Activated T-cell treated with anti-CD3 and anti-CD28 coated beads, Interleukin-2, amount 50 U/mL, for 48 hours (primary cell): Measurements from ENCODE around the gene CREB1.

Experiments used
- DNase-seq, 2 experiments: peaks; one replicate each; pipeline ENCODE4 v3.0.0-alpha.2; 2020

The CREB1 gene

GRCh38 chr2:207546822-207547221, 17.1 kb downstream of the CREB1 start:
- no peak for DNase-seq

GRCh38 chr2:207549145-207549544, 19.4 kb downstream of the CREB1 start:
- DNase-seq, result no peak

- DNase-seq, result no peak
These were observed 28.3 kb downstream of the CREB1 start for GRCh38 chr2:207558079-207558491.

- DNase-seq, result no peak
These were observed 31.8 kb downstream of the CREB1 start for GRCh38 chr2:207561386-207562080.

- DNase-seq, result no peak
These were observed 36.2 kb downstream of the CREB1 start for GRCh38 chr2:207565736-207566500.

GRCh38 chr2:207567671-207568070, 37.9 kb downstream of the CREB1 start:
- no peak for DNase-seq

GRCh38 chr2:207571370-207571769, 41.6 kb downstream of the CREB1 start:
- no peak for DNase-seq

- DNase-seq, result no peak
These were observed 55.2 kb downstream of the CREB1 start for GRCh38 chr2:207584952-207585351.

GRCh38 chr2:207587305-207587704, 57.5 kb downstream of the CREB1 start:
- DNase-seq, result no peak

GRCh38 chr2:207589143-207589542, 59.4 kb downstream of the CREB1 start:
- DNase-seq, result no peak

- no peak for DNase-seq
These were observed 63.5 kb downstream of the CREB1 start for GRCh38 chr2:207593277-207593676.

GRCh38 chr2:207594264-207594663, 64.5 kb downstream of the CREB1 start:
- no peak for DNase-seq

GRCh38 chr2:207594731-207595130, 65.0 kb downstream of the CREB1 start:
- no peak for DNase-seq

- DNase-seq, result no peak
These were observed 69.9 kb downstream of the CREB1 start for GRCh38 chr2:207599636-207600035.

GRCh38 chr2:207600231-207600630, 70.5 kb downstream of the CREB1 start:
- DNase-seq, result no peak

GRCh38 chr2:207601774-207602173, 72.0 kb downstream of the CREB1 start:
- no peak for DNase-seq

GRCh38 chr2:207603486-207603885, 73.7 kb downstream of the CREB1 start:
- no peak for DNase-seq

- DNase-seq, result no peak
These were observed 76.6 kb downstream of the CREB1 start for GRCh38 chr2:207606399-207606798.

GRCh38 chr2:207606829-207607228, 77.1 kb downstream of the CREB1 start:
- no peak for DNase-seq

- DNase-seq, result no peak
These were observed 83.0 kb downstream of the CREB1 start for GRCh38 chr2:207612714-207613113.

- no peak for DNase-seq
These were observed 85.1 kb downstream of the CREB1 start for GRCh38 chr2:207614824-207615223.

GRCh38 chr2:207616185-207616584, 86.4 kb downstream of the CREB1 start:
- no peak for DNase-seq

- DNase-seq, result no peak
These were observed 87.4 kb downstream of the CREB1 start for GRCh38 chr2:207617011-207617671.

- no peak for DNase-seq
These were observed 90.0 kb downstream of the CREB1 start for GRCh38 chr2:207619764-207620203.
